ENCODE data around the gene PHC2.

The PHC2 gene

DNA sequence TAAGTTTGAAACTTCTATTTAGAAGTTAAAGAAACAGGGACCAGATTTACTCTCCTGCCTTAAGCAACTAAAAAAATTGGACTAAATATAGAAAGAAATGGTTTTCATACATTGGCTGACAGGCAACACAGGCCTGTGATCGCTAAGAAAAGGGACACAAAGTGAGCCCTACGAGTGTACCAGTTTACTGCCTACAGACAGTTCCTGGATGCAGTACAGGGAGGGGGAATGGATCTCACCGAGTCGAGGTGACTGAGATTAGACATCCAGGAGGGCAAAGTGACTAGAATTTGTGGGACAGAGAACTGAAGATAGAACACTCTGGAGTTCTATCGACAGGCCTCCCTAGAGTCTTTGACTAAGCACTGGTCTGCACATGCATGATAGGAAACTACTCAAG, 16.0 kb downstream of the PHC2 start:
- DNase-seq: no peak

DNA sequence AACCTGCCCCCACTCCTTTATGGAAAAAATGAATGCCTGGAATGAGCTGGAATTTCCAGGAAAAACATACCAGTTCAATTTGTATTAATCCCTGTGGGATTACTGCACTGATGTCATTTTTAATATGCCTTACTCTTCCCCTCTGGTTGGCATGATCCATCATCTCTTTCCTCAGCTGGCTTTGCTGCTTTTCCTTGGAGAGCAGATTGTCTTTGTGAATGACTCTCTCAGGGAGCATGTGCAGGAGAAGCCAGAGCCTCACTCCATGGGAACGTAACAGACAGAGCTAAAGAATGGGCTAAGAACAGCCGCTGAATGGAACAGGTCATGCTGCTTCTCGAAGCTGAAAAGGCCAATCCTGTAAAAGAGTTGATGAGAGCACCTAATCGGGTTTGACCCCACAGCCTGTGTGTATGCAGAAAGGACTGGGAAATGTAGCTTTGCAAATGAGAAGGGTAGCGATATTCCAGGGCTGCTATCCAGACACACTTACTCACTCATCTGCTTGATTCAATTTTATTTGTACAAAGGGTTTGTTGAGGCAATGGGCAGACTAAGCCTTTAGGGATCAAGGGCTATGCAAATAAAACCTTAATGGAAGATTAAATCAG, 20.7 kb downstream of the PHC2 start:
- no peak for DNase-seq

GRCh38 chr1:33408093-33408436, 22.8 kb downstream of the PHC2 start:
- no peak for DNase-seq

DNA sequence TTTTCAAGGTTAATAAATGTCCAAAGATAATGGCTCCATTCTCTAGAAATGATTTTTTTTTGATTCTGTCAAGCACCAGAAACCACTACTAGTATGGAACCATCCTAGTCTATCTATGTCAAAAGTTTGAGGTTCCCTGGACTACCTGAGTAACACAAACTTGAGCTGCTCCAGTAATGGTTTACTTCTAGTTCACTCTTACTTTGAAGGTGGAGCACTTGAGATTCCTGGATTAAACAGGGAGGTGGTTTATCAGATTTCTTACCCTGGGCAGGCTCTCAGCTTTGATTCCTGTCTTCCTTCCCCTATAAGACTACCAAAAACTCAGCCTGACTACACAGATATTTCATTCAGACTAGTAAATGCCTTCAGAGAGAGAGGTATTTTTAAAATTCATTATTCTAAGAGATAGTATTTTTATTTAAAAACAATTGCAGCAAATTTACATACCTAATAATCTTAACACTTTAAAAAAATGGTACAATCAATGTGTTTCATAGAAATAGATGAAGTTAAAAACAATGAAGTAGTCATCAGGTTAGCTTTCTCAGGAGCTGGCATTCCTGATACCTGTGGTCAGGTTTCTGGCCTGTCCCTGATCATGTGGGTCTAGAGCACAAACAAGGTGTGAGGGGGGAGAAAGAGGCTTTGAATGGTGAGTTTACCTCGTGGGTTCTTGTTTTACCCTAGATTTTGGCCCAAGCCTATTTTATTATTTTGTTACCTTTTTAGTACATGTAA, 23.4 kb downstream of the PHC2 start:
- DNase-seq: no peak

- DNase-seq: no peak
Observed at GRCh38 chr1:33402206-33402605, 28.7 kb downstream of the PHC2 start.

DNA sequence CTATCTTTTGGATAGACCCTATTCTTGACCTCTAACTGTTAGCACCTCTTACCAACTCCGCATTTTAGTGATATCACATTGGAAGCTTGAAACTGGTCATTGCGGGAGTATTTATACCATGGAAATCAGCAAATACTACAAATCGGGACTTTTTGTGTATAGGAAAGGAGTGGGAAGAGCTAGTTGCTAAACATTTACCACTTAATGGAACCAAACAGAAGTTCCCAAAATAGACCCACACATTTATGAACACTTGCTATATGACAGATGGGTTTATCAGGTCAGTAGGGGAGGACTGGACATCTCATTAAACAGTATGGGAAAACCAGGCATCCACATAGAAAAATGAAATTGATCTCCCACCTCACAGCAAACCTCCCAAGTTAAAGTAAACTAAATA, 29.4 kb downstream of the PHC2 start:
- DNase-seq: no peak

- DNase-seq: no peak
Observed at GRCh38 chr1:33400153-33400911, 30.6 kb downstream of the PHC2 start.

DNA sequence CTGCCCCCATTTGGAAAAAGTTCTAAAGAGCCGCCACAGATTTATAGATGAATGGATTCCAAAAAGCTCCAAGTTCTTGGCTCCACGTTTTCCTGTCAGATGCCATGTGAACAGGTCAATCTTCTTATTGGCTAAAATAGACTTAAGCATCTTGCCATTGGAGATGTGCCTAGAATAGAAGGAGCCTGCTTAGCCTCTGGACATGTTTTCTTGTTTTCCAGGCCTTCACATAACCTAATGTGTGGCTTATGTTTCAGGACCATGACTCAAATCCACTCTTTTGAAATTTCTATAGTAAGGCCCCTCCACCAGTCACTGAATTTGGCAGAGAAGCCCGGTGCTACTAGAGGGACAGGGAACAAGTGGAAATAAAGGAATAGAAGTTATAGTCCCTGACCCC, 31.5 kb downstream of the PHC2 start:
- DNase-seq: no peak

GRCh38 chr1:33397994-33398393, 32.9 kb downstream of the PHC2 start:
- DNase-seq: no peak

DNA sequence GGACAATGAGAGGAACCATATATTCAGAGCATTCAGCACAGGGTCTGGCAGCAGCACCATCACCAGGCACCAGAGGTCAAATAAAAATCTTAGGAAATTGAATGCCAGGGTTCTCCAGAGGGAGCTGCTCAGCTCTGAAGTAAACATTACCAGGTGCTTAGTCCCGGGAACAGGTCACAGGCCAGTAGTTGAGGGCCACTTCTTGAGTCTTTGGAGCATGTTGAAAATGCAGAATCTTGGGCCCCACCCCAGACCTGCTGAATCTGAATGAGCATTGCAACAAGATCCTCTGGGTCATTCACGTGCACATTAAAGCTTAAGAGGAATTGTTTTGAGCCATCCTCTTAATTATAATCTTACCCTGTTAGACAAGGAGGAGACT, 33.8 kb downstream of the PHC2 start:
- no peak for DNase-seq

GRCh38 chr1:33396188-33397124, 34.4 kb downstream of the PHC2 start:
- DNase-seq: no peak

GRCh38 chr1:33394770-33395169, 36.1 kb downstream of the PHC2 start:
- no peak for DNase-seq

DNA sequence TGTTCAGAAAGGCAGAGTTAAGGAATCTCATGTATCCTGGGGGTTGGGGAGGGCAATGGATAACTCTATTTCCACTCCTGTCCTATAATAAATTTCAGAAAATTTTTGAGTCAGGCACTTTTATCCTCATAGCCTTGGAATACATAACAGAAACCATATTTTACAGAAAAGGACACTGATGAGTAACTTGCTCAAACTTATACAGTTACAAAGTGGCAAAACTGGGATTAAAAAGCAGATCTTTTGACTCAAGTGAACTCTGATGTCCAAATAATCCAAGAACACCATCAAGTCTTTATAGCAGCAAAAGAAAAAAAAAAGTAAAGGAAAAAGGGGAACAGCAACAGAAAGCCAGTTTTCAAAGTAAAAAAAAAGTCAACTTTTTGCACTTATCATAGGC, 36.9 kb downstream of the PHC2 start:
- no peak for DNase-seq

- DNase-seq: no peak
Observed at GRCh38 chr1:33393524-33393923, 37.4 kb downstream of the PHC2 start.

GRCh38 chr1:33392639-33393038, 38.3 kb downstream of the PHC2 start:
- DNase-seq: no peak

DNA sequence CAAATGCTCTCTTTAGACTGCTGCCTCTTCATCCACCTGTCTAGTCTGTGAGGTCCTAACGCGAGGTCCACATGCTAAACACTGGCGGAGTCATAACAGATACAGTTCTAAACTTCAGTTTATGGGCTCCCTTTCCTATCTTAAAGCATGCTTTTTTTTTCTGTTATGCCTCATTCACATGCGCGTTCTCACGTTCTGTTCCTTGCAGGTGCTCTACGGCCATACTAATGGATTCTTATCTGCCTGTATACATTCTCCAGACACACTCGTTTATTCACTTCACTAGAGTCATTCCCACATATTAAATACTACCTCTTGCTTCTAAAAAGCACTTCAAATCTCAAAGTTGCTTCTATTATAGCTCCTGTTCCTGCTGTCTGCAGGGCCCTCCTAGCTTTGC, 38.7 kb downstream of the PHC2 start:
- no peak for DNase-seq

GRCh38 chr1:33391343-33392078, 39.4 kb downstream of the PHC2 start:
- DNase-seq: no peak

DNA sequence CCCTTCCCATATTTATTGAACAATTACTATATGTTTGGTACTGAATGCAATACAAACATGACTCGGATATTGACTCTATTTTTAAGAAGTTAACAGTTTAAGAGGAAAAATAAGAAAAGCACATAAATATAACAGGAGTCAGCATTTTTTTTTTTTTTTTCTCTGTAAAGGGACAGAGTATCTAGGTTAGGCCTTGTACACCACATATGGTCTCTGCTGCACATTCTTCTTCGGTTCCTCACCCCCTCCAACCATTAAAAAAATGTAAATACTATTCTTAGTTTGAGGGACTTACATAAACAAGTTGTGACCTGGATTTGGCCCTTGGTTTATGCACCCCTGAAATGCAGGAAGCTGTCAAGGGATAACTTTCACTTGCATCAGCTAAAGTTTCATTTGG, 40.4 kb downstream of the PHC2 start:
- no peak for DNase-seq

GRCh38 chr1:33388805-33389771, 41.8 kb downstream of the PHC2 start:
- DNase-seq: no peak

- no peak for DNase-seq
Observed at GRCh38 chr1:33387625-33388024, 43.3 kb downstream of the PHC2 start.

- DNase-seq: no peak
Observed at GRCh38 chr1:33385251-33385650, 45.6 kb downstream of the PHC2 start.
